Pancreas (tissue), 10 donors: Measurements from ENCODE around the gene TMED10. TPM values are rescaled to one million over a fixed set of nuclear protein-coding genes. Genes with fewer than 3 reads are reported as not detected.
A peak's percentile ranks its signal among the peaks of the same experiment; 100 is the strongest.

Experiments
- ATAC-seq, 4 donors: fragments of 200-7000 bp; cut with Tn5 transposase; one replicate each; pipeline versions ENCODE4 v1.8.0 to v1.9.1; 2020; ENCODE audit warnings: mild to moderate bottlenecking in 4 of 4, moderate library complexity in 4 of 4
- DNase-seq, 6 donors: peaks; one replicate each; pipeline ENCODE4 v3.0.0-alpha.2; 2020
- FAIRE-seq: peaks from 2 replicates; lab custom pipeline; 2012; peaks lifted over from hg19 to GRCh38; lab: Jason Lieb, UNC
- H3K27ac ChIP-seq, 4 donors: fragments of 200-600 bp; sonication (generic); 1 replicate in 3 of 4; 2 replicates in 1 of 4; pipeline versions ENCODE4 v1.5.0 to v1.8.0; 2020
- H3K27me3 ChIP-seq, 4 donors: fragments of 200-600 bp; one replicate each; pipeline ENCODE4 v1.8.0; 2021
- H3K36me3 ChIP-seq, 3 donors: fragments of 200-600 bp; sonication (generic) in 1 of 3; one replicate each; pipeline versions ENCODE4 v1.5.0 to v1.8.0; 2020 to 2021
- H3K4me1 ChIP-seq, 3 donors: fragments of 200-600 bp; one replicate each; pipeline ENCODE4 v1.8.0; 2021
- H3K4me3 ChIP-seq, 4 donors: fragments of 200-600 bp; sonication (generic) in 2 of 4; one replicate each; pipeline versions ENCODE4 v1.5.0 to v1.8.0; 2020 to 2021
- H3K9me3 ChIP-seq, 4 donors: fragments of 200-600 bp; one replicate each; pipeline ENCODE4 v1.8.0; 2021
- CTCF ChIP-seq, 4 donors: fragments of 200-600 bp; sonication (generic) in 3 of 4; IDR thresholded peaks; one replicate each; pipeline versions ENCODE4 v1.5.0 to v1.8.0; 2021; ENCODE audit warnings: antibody characterized with exemption in 4 of 4
- WGBS, 2 donors: extraction: QIAGEN DNeasy Blood & Tissue Kit; methylation state at CpG; one replicate each; pipeline ENCODE4 v1.1.7; 2013; 5-methylcytosine and 5-hydroxymethylcytosine counted together
- intact Hi-C, 3 donors: fragments of 100-400 bp; cut with DNase I; formaldehyde crosslinking; loops; one replicate each; pipeline versions ENCODE4 v1.11.1 to v1.14.2; 2022
- polyA plus RNA-seq, 2 donors: library from polyadenylated mRNA; stranded (reverse); fragments of 200-250 nt; gene quantifications; one replicate each; pipeline ENCODE4 v1.2.3, GENCODE V29; 2013
- total RNA-seq, 6 donors: library from RNA; stranded (reverse); fragmentation: NEBNext Ultra II Directional in 4 of 6; extraction: Animal tissue kit (Norgen Biotek cat#: 25700) in 4 of 6; gene quantifications; one replicate each; pipeline versions ENCODE4 v1.2.1 to v1.2.4, GENCODE V29; 2021 to 2023
- donor health status: healthy with polysubstance abuse.
- donor health status: DM: no; HTN: no; CAD: no; lungs with moderate emphysema.
- donor health status: DM: no; HTN: no; CAD: no.
- donor health status: control.
- donor health status: control.
- donor health status: Bipolar disorder and iron deficiency.
- donor health status: DM: yes; HTN: yes; CAD: no.
- donor health status: DM: no; HTN: no; CAD: no.
- donor health status: DM: no; HTN: no; CAD: no.
- donor health status: DM: yes; HTN: yes; CAD: no.

TMED10 gene
- total and polyA plus RNA-seq, 8 donors, result 56.0 to 377 (median 310) TPM

- Histone ChIP-seq H3K27ac (no peak overlapping the region), H3K27me3 (no peaks in the 10 kb centered on the region), H3K9me3 (no peaks in the 10 kb centered on the region), H3K4me3 (no peak overlapping the region), H3K36me3 (peaks cover 3 to 68% (median 12%) of the 10 kb centered on the region in 3 donors), H3K4me1 (no peaks in the 10 kb centered on the region)
- no peak for ATAC-seq
- WGBS, 2 donors, result 80 to 85% methylated on average over 2 of the region's 2 CpGs
- no peak for TF ChIP-seq CTCF (IDR thresholded peaks at IDR 0.05)
- DNase-seq, result no peak
- intact Hi-C loops, result no loop called here
- no peak for FAIRE-seq
Measured at GRCh38 chr14:75092698-75093097, 83.7 kb downstream of the TMED10 start.

GRCh38 chr14:75091251-75091650 lies 85.2 kb downstream of the TMED10 start:
- ATAC-seq, result no peak
- Histone ChIP-seq H3K27ac (no peak overlapping the region), H3K9me3 (no peaks in the 10 kb centered on the region), H3K4me1 (no peaks in the 10 kb centered on the region), H3K27me3 (no peaks in the 10 kb centered on the region), H3K36me3 (peaks cover 3 to 67% (median 22%) of the 10 kb centered on the region in 3 donors), H3K4me3 (no peak overlapping the region)
- no peak for DNase-seq
- FAIRE-seq, result no peak
- WGBS, 2 donors, result 88 to 94% methylated on average over 8 of the region's 8 CpGs
- intact Hi-C loops, result no loop called here
- no peak for TF ChIP-seq CTCF (IDR thresholded peaks at IDR 0.05)

- ATAC-seq (no peak), DNase-seq (no peak), FAIRE-seq (no peak)
- 81 to 89% methylated on average over 3 of the region's 3 CpGs for WGBS, 2 donors
- H3K36me3 ChIP-seq, result peaks cover 3 to 61% (median 19%) of the 10 kb centered on the region in 3 donors
- no peaks in the 10 kb centered on the region for H3K4me1 ChIP-seq
- TF ChIP-seq CTCF (IDR thresholded peaks at IDR 0.05), result no peak
- no peaks in the 10 kb centered on the region for H3K27me3 ChIP-seq
- no peak overlapping the region for H3K27ac ChIP-seq
- intact Hi-C loops, result no loop called here
- no peak overlapping the region for H3K4me3 ChIP-seq
- H3K9me3 ChIP-seq, result no peaks in the 10 kb centered on the region
Measured at GRCh38 chr14:75090353-75090752, 86.1 kb downstream of the TMED10 start.

DNA sequence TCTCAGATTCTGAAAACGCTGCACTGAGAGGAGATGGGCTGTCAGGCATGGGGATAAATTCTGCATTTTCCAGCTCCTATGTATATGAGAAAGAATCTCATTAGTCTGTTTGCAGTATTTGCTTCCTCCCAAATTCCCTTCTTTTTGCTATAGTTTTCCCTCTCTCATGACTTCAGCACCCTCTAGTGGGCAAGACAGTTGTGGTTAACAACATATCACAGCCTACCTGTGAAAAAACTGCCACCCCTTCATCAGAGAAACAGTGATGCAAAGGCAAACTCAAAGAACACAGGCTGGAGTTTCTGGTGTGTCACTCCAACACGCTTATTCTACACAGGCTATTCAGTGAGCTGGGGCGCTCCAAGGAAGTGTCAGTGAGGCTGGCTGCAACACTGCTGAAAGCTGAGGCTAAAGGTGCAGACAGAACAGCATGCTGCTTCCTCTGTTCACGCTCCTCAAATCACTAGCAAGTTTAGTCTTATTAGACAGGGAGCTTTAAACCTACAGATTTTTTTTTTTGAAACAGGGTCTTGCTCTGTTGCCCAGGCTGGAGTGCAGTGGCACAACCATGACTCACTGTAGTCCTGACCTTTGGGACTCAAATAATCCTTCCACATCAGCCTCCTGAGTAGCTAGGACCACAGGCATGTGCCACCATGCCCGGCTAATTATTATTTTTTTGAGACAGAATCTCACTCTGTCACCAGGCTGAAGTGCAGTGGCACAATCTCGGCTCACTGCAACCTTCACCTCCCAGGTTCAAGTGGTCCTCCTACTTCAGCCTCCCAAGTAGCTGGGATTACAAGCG lies 87.6 kb downstream of the TMED10 start:
- no peaks in the 10 kb centered on the region for H3K4me1 ChIP-seq
- 63 to 68% methylated on average over 7 of the region's 7 CpGs for WGBS, 2 donors
- intact Hi-C loops, result loop anchor here in 2 of 3 donors (5.0 to 10.0 kb wide), 3 partner anchors 54 to 174 kb away; no protein-coding TSS in a partner anchor
- H3K9me3 ChIP-seq, result no peaks in the 10 kb centered on the region
- H3K4me3 ChIP-seq, result no peak overlapping the region
- DNase-seq (peak in 3 of 6 donors; percentile 32 to 63 (median 37)), ATAC-seq (peak; percentile 59 to 91 (median 90)), FAIRE-seq (no peak)
- H3K27ac ChIP-seq, result no peak overlapping the region
- peak; percentile 36 to 70 (median 58) for TF ChIP-seq CTCF (IDR thresholded peaks at IDR 0.05)
- H3K27me3 ChIP-seq, result no peaks in the 10 kb centered on the region
- H3K36me3 ChIP-seq, result peaks cover 0 to 48% (median 15%) of the 10 kb centered on the region in 3 donors

- H3K4me3 ChIP-seq, result no peak overlapping the region
- FAIRE-seq (no peak), DNase-seq (no peak), ATAC-seq (no peak)
- intact Hi-C loops, result loop anchor here in 2 of 3 donors (5.0 to 10.0 kb wide), 3 partner anchors 53 to 173 kb away; no protein-coding TSS in a partner anchor
- peaks cover 0 to 41% (median 14%) of the 10 kb centered on the region in 3 donors for H3K36me3 ChIP-seq
- H3K4me1 ChIP-seq, result no peaks in the 10 kb centered on the region
- no peaks in the 10 kb centered on the region for H3K9me3 ChIP-seq
- WGBS, 2 donors, result 75 to 77% methylated on average over 2 of the region's 2 CpGs
- no peaks in the 10 kb centered on the region for H3K27me3 ChIP-seq
- H3K27ac ChIP-seq, result no peak overlapping the region
- TF ChIP-seq CTCF (IDR thresholded peaks at IDR 0.05), result no peak
Measured at GRCh38 chr14:75088153-75088552, 88.3 kb downstream of the TMED10 start.
